Testis (tissue), 2 donors: ENCODE measurements around the gene FAM234B.
"Not testable (repeated sequence)": the region's sequence is repeated elsewhere in the genome, so short reads cannot be mapped to it uniquely, and the experiment has no call there.

Experiments
- POLR2A ChIP-seq: fragments of 450-650 bp; IDR thresholded peaks from one replicate; pipeline ENCODE4 v1.6.1; 2017; ENCODE audit warnings: antibody characterized with exemption, mild to moderate bottlenecking, moderate library complexity
- TF ChIP-seq, protein P1 (sequence below), 3 experiments: fragments of 450-650 bp in 2 of 3; fragments of 200-600 bp in 1 of 3; sonication (generic) in 1 of 3; IDR thresholded peaks; one replicate each; pipeline ENCODE4 v1.5.1; 2016 to 2019; ENCODE audit warnings: antibody characterized with exemption in 3 of 3, mild to moderate bottlenecking in 2 of 3, moderate library complexity in 1 of 3

DNA sequence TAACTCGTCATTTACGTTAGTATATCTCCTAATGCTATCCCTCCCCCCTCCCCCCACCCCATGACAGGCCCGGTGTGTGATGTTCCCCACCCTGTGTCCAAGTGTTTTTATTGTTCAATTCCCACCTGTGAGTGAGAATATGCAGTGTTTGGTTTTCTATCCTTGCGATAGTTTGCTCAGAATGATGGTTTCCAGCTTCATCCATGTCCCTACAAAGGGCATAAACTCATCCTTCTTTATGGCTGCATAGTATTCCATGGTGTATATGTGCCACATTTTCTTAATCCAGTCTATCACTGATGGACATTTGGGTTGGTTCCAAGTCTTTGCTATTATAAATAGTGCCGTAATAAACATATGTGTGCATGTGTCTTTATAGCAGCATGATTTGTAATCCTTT lies 39.5 kb downstream of the FAM234B start:
- TF ChIP-seq, protein P1, sequence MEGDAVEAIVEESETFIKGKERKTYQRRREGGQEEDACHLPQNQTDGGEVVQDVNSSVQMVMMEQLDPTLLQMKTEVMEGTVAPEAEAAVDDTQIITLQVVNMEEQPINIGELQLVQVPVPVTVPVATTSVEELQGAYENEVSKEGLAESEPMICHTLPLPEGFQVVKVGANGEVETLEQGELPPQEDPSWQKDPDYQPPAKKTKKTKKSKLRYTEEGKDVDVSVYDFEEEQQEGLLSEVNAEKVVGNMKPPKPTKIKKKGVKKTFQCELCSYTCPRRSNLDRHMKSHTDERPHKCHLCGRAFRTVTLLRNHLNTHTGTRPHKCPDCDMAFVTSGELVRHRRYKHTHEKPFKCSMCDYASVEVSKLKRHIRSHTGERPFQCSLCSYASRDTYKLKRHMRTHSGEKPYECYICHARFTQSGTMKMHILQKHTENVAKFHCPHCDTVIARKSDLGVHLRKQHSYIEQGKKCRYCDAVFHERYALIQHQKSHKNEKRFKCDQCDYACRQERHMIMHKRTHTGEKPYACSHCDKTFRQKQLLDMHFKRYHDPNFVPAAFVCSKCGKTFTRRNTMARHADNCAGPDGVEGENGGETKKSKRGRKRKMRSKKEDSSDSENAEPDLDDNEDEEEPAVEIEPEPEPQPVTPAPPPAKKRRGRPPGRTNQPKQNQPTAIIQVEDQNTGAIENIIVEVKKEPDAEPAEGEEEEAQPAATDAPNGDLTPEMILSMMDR (IDR thresholded peaks at IDR 0.05), result not testable (repeated sequence)
- TF ChIP-seq POLR2A, result not testable (repeated sequence)
